GM23248 (cell line): ENCODE data around the gene ST6GAL2.

Experiments
- EZH2 ChIP-seq: fragments of 200-600 bp; sonication (generic); IDR thresholded peaks from 2 replicates; pipeline ENCODE4 v1.6.1; 2018; ENCODE audit warnings: antibody characterized with exemption, mild to moderate bottlenecking; ENCODE audit not compliant: insufficient read depth, poor library complexity, severe bottlenecking
- EZH2phosphoT487 ChIP-seq: fragments of 200-600 bp; sonication (generic); IDR thresholded peaks from 2 replicates; pipeline ENCODE4 v1.6.1; 2018; ENCODE audit warnings: antibody characterized with exemption, moderate library complexity, mild to moderate bottlenecking, low read depth; ENCODE audit not compliant: insufficient read depth

GRCh38 chr2:106827158-106827557, 58.8 kb downstream of the ST6GAL2 start:
- TF ChIP-seq EZH2: no peak
- no peak for TF ChIP-seq EZH2phosphoT487
